GM21737 (cell line): ENCODE measurements around the gene SLC51B.
"Not testable (repeated sequence)": the region's sequence is repeated elsewhere in the genome, so short reads cannot be mapped to it uniquely, and the experiment has no call there.

Source experiments
- ATAC-seq: cut with Tn5 transposase; IDR thresholded peaks from one replicate; pipeline ENCODE4 v1.9.1; 2021; ENCODE audit warnings: mild to moderate bottlenecking, moderate library complexity; ENCODE audit not compliant: unreplicated experiment

The SLC51B gene

DNA sequence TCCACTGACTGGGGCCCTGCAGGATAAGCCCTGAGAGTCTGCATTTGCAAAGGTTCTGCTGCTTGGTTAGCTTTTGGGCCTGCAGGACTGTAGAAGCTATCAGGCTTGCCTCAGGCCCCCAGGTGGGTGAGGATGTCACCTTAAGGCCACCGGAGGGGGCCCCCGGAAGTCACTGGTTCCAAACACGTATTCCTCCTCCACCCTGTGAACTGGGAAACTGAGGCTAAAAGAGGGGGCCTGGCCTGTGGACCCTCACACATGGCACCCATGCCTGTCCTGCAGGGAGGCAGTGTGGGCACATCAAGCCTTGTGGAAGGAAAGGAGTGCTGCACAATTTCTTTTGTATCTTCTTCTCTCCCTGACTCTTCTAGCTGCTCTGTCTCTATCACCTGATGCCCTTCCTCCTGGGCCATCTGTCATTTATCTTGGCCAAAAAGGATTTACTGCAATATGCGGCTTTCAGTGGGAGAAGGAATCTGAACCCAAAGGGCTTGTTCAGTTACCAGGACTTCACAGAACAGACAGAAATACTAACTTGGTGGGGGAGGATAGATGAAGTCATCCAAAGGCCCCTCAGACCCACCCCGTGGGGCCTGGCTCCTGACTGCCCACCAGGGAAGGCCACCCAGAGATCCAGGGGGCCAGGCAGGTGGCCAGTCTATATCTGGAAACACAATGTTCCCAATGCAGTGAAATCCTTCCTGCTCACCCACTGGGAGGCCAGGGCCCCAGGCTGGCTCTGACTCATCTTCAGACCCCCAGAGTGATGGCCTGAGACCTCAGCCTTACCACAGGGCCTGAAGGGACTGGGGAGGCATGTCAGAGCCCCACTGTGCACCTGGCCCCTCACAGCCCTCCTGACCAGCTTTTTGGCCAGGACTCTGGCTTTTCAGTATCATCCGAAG lies 51.5 kb downstream of the SLC51B start:
- ATAC-seq: no peak

DNA sequence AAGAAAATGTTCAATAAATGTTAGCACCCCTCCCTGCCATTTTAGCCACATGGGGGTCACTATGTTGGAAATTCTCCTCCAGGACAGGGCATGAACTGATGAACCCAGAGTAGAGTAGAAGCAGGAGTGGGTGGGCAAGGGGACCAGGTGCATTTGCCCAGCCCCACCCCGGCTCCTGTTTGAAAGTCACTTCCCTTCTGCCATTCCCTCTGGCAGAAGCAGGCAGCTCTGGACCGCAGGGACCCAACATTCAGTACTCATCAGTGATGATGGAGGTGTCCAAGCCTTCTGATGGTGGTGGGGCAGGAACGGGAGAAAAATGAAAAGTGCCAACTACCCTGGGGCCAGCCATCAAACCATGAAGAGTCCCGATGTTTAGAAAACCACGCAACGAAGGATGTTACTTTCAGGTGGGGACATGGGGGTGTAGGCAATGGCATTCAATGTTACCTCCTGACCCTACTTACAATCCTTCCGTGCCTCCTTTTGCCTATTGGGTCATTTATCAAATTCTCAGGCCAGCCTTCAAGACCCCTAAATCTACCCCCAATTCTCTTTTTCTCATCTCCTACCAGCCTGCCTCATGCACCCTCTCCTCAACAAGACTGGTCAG lies 52.6 kb downstream of the SLC51B start:
- no peak for ATAC-seq

DNA sequence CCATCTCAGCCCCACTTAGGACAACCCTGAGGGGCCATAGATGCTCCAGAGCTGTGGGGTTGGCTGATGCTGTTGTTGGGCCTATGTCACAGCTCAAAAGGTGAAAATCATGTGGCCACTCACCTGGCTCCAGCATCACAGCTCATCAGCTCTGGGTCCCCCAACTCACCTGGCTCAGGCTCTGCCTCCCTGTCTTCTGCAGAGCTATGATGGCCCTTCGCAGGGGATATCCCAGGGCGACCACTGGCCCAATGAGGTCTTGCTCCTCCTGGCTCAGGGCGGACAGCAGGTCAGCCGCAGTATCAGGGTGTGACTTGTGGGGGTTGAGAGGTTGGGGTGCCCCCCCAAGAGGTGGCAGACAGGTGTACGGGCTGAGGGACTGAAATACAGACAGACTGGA lies 54.1 kb downstream of the SLC51B start:
- ATAC-seq: no peak

DNA sequence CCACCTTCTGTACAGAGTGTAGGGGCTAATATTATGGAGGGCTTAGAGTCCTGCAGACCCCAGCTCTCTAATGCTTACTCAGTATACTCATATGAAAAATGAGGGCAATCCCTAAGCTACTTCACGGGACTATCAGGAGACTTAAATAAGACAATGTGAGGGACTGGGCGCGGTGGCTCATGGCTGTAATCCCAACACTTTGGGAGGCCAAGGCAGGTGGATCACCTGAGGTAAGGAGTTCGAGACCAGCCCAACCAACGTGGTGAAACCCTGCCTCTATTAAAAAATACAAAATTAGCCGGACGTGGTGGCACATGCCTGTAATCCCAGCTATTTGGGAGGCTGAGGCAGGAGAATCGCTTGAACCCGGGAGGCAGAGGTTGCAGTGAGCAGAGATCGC lies 54.6 kb downstream of the SLC51B start:
- not testable (repeated sequence) for ATAC-seq

DNA sequence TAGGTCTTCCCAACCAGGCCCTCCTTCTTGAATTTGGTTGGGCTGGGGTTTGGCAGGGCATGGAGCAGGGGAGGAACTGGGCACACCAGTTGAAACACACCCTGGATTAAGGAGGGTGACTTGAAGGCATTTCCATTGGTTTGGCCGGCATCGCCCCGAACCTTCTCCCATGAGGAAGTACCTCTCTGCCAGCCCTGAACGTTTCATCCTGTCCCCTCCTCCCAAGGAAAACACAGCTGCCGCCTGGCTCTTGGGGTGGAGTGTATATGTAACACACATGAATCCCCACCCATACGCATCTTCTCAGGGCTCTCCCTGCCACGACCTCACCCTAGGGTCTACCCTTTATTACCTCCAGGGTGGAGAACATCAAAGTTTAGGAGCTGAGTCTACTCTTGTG lies 55.3 kb downstream of the SLC51B start:
- no peak for ATAC-seq

DNA sequence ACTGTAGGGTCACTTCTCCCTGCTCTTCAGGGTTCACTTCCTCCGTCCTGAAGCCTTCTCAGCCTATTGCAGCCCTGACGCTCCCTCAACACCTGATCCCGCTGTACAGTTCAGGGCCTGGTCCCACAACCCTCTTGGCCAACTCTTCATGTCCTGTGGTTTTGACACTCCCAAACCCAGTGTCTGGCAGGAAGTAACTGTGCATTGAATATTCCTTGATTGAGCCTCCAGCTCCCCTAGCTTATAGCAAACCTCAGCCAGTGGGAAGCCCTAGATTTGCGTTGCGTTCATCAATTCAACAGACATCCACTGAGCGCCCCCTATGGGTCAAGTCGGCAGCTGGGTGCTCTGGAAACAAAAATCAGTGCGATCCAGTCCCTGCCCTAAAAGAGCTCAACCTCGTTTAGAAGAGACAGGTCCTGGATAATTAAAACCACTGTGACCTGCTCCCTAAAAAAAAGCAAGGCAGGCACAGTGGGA lies 56.3 kb downstream of the SLC51B start:
- ATAC-seq: no peak

DNA sequence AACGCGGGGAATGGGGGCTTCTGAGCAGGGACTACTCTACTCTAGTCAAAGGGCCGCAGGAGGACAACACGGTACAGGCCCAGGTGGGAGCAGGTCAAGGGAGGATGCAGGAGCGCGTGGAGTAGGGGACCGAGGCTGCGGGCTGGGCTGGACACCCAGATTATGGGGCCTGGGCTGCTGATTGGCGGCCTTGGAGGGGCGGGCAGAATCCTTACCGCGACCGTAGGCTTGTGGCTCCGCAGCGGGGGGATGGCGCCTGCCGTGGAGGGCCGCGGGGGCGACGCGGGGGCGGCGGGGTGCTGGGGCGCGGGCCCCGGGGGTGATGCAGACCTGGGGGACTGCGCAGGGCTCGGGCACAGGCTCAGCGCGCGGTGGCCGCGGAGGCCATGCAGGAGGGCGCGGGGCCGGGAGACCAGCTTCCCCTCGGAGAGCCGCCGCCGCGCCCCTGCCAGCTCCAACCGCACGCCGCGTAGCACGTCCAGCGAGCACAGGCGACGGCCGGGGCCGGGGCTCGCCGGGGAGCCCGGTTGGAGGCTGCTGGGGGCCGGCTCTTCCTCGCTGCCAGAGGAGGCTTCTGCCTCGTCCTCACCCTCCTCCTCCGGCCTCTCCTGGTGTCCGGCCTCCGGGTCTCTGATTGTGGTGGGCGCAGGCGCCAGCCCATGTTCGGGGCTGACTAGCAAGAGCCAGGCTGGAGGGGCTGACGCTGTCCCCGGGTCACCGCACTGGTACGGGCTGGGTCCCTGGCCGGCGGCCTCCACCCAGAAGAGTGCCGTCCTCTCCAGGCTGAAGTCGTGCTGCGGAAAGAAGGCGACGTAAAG lies 56.9 kb downstream of the SLC51B start:
- no peak for ATAC-seq

DNA sequence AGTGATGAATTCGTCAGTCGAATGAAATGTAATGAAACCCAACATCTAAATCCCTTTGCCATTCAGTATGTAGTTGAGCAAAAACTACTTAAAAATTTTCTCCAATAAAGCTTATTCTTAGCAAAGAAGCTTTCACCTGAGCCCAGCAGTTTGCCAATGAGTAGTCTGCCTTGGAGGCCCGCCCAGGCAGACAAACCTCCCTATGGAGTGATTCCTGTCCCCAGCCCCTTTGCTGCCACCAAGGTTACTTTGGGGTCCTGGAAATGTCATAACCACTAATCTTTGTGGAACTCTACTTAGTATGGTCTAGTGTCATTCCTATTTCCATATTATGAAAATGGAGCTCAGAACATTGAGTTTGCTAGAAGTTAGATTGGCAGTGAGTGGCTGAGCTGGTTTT lies 57.7 kb downstream of the SLC51B start:
- ATAC-seq: no peak
